Natural killer cell treated with Interleukin-12 subunit alpha and Interleukin-12 subunit beta and Interleukin-15 and Interleukin-18, amount 100 ng/mL, for 72 hours (primary cell): Measurements from ENCODE around the gene ZNF337. TPM values are rescaled to one million over a fixed set of nuclear protein-coding genes. Genes with fewer than 3 reads are reported as not detected.
"Not testable (repeated sequence)": the region's sequence is repeated elsewhere in the genome, so short reads cannot be mapped to it uniquely, and the experiment has no call there.

Experiments
- ATAC-seq, 2 donors: fragments of 150-1000 bp; cut with Tn5 transposase in 1 of 2; sonication (Bioruptor Pico), chemical (Tn5 transposase) in 1 of 2; 2 replicates each; pipeline ENCODE4 v1.10.0; 2021
- DNase-seq: peaks from one replicate; pipeline ENCODE4 v3.0.0; 2022; ENCODE audit warnings: low spot score
- H3K27ac Mint-ChIP-seq, 2 donors: 1 replicate in 1 of 2; 2 replicates in 1 of 2; pipeline ENCODE4 v1.8.0; 2022; ENCODE audit warnings: mixed read lengths in 2 of 2, mild to moderate bottlenecking in 1 of 2, moderate library complexity in 1 of 2
- H3K27me3 Mint-ChIP-seq, 2 donors: 1 replicate in 1 of 2; 2 replicates in 1 of 2; pipeline ENCODE4 v1.8.0; 2022; ENCODE audit warnings: mixed read lengths in 2 of 2
- H3K36me3 Mint-ChIP-seq: one replicate; pipeline ENCODE4 v1.8.0; 2022; ENCODE audit warnings: mixed read lengths
- H3K4me1 Mint-ChIP-seq, 2 donors: 1 replicate in 1 of 2; 2 replicates in 1 of 2; pipeline ENCODE4 v1.8.0; 2022; ENCODE audit warnings: low read depth in 2 of 2, mixed read lengths in 2 of 2, mild to moderate bottlenecking in 1 of 2
- H3K4me3 Mint-ChIP-seq: one replicate; pipeline ENCODE4 v1.8.0; 2022; ENCODE audit warnings: mixed read lengths
- H3K9me3 Mint-ChIP-seq: 2 replicates; pipeline ENCODE4 v1.8.0; 2022; ENCODE audit warnings: mixed read lengths
- total RNA-seq, 2 donors: library from RNA; stranded (reverse); gene quantifications; one replicate each; pipeline ENCODE4 v1.2.3, GENCODE V29; 2022

ZNF337 gene
- total RNA-seq, 2 donors from 2014 or later, result 15.3 to 21.5 TPM

DNA sequence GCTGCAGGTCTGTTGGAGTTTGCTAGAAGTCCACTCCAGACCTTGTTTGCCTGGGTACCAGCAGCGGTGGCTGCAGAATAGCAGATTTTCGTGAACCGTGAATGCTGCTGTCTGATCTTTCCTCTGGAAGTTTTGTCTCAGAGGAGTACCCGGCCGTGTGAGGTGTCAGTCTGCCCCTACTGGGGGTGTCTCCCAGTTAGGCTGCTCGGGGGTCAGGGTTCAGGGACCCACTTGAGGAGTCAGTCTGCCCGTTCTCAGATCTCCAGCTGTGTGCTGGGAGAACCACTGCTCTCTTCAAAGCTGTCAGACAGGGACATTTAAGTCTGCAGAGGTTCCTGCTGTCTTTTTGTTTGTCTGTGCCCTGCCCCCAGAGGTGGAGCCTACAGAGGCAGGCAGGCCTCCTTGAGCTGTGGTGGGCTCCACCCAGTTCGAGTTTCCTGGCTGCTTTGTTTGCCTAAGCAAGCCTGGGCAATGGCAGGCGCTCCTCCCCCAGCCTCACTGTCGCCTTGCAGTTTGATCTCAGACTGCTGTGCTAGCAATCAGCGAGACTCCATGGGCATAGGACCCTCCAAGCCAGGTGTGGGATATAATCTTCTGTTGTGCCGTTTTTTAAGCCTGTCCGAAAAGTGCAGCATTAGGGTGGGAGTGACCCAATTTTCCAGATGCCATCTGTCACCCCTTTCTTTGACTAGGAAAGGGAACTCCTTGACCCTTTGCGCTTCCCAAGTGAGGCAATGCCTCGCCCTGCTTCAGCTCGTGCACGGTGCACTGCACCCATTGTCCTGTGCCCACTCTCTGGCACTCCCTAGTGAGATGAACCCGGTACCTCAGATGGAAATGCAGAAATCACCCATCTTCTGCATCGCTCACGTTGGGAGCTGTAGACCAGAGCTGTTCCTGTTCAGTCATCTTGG lies 22.5 kb upstream of the ZNF337 start:
- not testable (repeated sequence) for H3K27ac Mint-ChIP-seq

GRCh38 chr20:25707695-25708094 lies 11.0 kb upstream of the ZNF337 start:
- DNase-seq (no peak), ATAC-seq (no peak)
- no peak overlapping the region for H3K27ac Mint-ChIP-seq
- H3K36me3 Mint-ChIP-seq, result peaks cover 19% of the 10 kb centered on the region
- H3K27me3 Mint-ChIP-seq, result no peaks in the 10 kb centered on the region
- peaks cover 12 to 23% of the 10 kb centered on the region in 2 donors for H3K4me1 Mint-ChIP-seq
- H3K9me3 Mint-ChIP-seq, result peaks cover 5% of the 10 kb centered on the region
- no peak overlapping the region for H3K4me3 Mint-ChIP-seq

More for the DNA sequence above, 22.5 kb upstream of the ZNF337 start:
- H3K4me3 Mint-ChIP-seq, H3K4me1 Mint-ChIP-seq, ATAC-seq, DNase-seq, H3K27me3 Mint-ChIP-seq, H3K9me3 Mint-ChIP-seq: not testable (repeated sequence)
- peaks cover 31% of the 10 kb centered on the region for H3K36me3 Mint-ChIP-seq

GRCh38 chr20:25706793-25707192 lies 10.1 kb upstream of the ZNF337 start:
- Mint-ChIP-seq H3K36me3 (peaks cover 15% of the 10 kb centered on the region), H3K4me3 (peak overlapping the region; percentile 4)
- no peak for DNase-seq

DNA sequence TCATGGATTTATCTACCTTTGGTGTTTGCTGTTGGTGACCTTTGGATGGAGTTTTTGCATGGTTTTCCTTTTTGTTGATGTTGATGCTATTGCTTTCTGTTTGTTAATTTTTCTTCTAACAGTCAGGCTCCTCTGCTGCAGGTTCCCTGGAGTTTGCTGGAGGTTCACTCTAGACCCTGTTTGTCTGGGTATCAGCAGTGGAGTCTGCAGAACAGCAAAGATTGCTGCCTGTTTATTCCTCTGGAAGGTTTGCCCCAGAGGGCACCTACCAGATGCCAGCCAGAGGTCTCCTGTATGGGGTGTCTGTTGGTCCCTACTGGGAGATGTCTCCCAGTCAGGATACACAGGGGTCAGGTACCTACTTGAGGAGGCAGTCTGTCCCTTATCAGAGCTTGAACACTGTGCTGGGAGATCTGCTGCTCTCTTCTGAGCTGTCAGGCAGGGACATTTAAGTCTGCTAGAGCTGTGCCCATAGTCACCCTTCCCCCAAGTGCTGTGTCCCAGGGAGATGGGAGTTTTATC lies 9.2 kb upstream of the ZNF337 start:
- Mint-ChIP-seq H3K4me3 (no peak overlapping the region), H3K4me1 (peaks cover 7 to 23% of the 10 kb centered on the region in 2 donors), H3K27me3 (no peaks in the 10 kb centered on the region), H3K9me3 (no peaks in the 10 kb centered on the region), H3K27ac (no peak overlapping the region), H3K36me3 (peaks cover 14% of the 10 kb centered on the region)
- DNase-seq (no peak), ATAC-seq (no peak)

More at GRCh38 chr20:25706793-25707192, 10.1 kb upstream of the ZNF337 start:
- ATAC-seq, result peak; percentile 44 to 64
- H3K27me3 Mint-ChIP-seq, result no peaks in the 10 kb centered on the region
- no peak overlapping the region for H3K27ac Mint-ChIP-seq
- H3K4me1 Mint-ChIP-seq, result peaks cover 12 to 23% of the 10 kb centered on the region in 2 donors
- no peaks in the 10 kb centered on the region for H3K9me3 Mint-ChIP-seq

GRCh38 chr20:25704303-25704702 lies 7.7 kb upstream of the ZNF337 start:
- H3K36me3 Mint-ChIP-seq, result peaks cover 28% of the 10 kb centered on the region
- not testable (repeated sequence) for ATAC-seq, H3K27ac Mint-ChIP-seq, H3K4me3 Mint-ChIP-seq, DNase-seq, H3K9me3 Mint-ChIP-seq, H3K27me3 Mint-ChIP-seq
- H3K4me1 Mint-ChIP-seq, result peaks cover 7 to 21% of the 10 kb centered on the region in 2 donors

GRCh38 chr20:25700835-25701234 lies 4.2 kb upstream of the ZNF337 start:
- not testable (repeated sequence) for H3K9me3 Mint-ChIP-seq, DNase-seq, H3K27me3 Mint-ChIP-seq, H3K27ac Mint-ChIP-seq, H3K4me3 Mint-ChIP-seq, ATAC-seq
- peaks cover 11 to 14% of the 10 kb centered on the region in 2 donors for H3K4me1 Mint-ChIP-seq
- H3K36me3 Mint-ChIP-seq, result peaks cover 28% of the 10 kb centered on the region

DNA sequence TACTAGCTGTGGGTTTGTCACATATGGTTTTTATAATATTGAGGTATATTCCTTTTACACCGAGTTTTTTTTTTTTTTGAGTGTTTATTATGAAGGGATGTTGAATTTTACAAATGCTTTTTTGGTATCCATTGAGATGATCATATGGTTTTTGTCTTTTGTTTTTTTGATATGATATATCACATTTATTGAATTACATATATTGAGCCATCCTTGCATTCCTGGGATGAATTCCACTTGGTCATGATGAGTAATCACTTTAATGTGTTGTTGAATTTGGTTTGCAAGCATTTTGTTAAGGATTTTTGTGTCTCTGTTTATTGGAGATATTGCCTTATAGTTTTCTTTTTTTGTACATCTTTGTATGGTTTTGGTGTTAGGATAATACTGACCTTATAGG lies 3.3 kb upstream of the ZNF337 start:
- H3K27me3 Mint-ChIP-seq, result no peaks in the 10 kb centered on the region
- no peaks in the 10 kb centered on the region for H3K9me3 Mint-ChIP-seq
- H3K27ac Mint-ChIP-seq, result no peak overlapping the region
- ATAC-seq (no peak), DNase-seq (no peak)
- peaks cover 7 to 14% of the 10 kb centered on the region in 2 donors for H3K4me1 Mint-ChIP-seq
- no peak overlapping the region for H3K4me3 Mint-ChIP-seq
- H3K36me3 Mint-ChIP-seq, result peaks cover 28% of the 10 kb centered on the region

DNA sequence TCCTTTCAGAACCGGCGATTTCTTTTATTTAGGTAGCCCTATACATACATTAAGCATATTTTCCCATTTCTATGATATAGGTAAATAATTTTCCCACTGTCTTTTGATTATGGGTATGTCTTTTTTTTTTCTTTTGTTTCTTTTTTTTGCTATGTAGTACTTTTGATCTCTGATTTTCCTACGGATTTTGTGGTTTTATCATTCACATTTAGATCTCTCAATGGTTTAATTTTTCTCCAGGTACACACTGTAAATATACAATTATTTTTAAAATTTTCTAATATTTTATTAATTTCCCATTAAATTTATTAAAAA lies 436 bp upstream of the ZNF337 start:
- H3K9me3 Mint-ChIP-seq, result no peaks in the 10 kb centered on the region
- ATAC-seq (no peak), DNase-seq (no peak)
- peak overlapping the region; percentile 78 for H3K27ac Mint-ChIP-seq
- H3K36me3 Mint-ChIP-seq, result peaks cover 22% of the 10 kb centered on the region
- H3K4me3 Mint-ChIP-seq, result peak overlapping the region; percentile 96
- peaks cover 7 to 18% of the 10 kb centered on the region in 2 donors for H3K4me1 Mint-ChIP-seq
- no peaks in the 10 kb centered on the region for H3K27me3 Mint-ChIP-seq

DNA sequence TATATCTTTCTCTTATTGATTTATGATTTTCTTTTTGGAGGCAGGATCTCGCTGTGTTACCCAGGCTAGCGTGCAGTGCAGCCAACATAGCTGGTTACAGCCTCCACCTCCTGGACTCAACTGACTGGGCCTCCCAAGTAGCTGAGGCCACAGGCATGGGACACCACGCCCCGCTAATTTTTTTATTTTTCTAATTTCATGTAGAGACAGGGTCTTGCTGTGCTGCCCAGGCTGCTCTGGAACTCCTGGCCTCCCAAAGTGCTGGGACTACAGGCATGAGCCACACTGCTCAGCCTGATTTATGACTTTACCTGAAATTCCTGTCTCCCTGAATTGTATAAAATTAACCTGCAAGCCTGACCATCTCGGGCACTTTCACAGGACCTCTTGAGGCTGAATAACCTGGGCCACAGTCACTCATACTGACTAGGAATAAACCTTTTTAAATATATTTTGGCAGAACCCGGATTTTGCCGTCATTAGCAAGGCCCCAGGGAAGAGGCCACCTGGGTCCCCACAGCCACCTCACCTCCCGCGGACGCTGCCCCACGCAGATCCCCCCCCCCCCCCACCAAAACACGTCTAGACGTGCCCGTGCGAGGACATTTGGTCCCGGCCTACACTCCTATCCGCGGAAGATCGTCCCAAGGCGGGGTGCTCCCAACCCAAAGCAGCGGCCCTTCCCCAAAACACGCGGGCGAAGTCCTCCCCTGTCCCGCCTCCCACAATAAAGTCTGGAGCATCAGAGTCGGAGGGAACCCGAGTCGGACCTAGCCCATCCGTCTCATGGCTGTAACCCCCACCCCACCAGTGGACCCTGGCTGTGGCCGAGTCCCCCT lies 902 bp downstream of the ZNF337 start:
- no peak for DNase-seq
- peak overlapping the region; percentile 78 for H3K27ac Mint-ChIP-seq
- H3K27me3 Mint-ChIP-seq, result no peaks in the 10 kb centered on the region
- peaks cover 16% of the 10 kb centered on the region for H3K36me3 Mint-ChIP-seq
- H3K4me3 Mint-ChIP-seq, result peak overlapping the region; percentile 96
- H3K9me3 Mint-ChIP-seq, result no peaks in the 10 kb centered on the region
- peaks cover 13 to 18% of the 10 kb centered on the region in 2 donors for H3K4me1 Mint-ChIP-seq
- no peak for ATAC-seq

DNA sequence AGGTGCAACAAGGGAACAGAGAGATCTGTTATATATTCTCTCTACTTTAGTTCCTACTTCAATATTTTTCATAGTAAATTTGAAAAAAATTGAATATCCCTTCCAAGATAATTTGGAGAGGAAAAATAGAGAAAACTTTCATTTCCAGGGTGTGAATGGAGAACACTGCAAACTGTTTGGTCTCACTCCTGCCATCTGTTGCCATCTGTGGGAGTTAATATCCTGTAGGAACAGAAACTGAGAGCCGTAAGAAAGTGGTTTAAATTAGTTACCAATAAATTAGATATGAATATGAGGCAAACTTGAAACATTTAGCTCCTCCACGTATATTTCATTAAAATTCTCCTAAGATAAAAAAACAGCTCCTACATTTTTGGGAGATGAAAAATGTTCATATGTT lies 4.2 kb downstream of the ZNF337 start:
- Mint-ChIP-seq H3K4me3 (no peak overlapping the region), H3K27me3 (no peaks in the 10 kb centered on the region), H3K36me3 (peaks cover 4% of the 10 kb centered on the region), H3K4me1 (peaks cover 7 to 10% of the 10 kb centered on the region in 2 donors), H3K9me3 (no peaks in the 10 kb centered on the region), H3K27ac (no peak overlapping the region)
- no peak for ATAC-seq
- DNase-seq, result no peak

DNA sequence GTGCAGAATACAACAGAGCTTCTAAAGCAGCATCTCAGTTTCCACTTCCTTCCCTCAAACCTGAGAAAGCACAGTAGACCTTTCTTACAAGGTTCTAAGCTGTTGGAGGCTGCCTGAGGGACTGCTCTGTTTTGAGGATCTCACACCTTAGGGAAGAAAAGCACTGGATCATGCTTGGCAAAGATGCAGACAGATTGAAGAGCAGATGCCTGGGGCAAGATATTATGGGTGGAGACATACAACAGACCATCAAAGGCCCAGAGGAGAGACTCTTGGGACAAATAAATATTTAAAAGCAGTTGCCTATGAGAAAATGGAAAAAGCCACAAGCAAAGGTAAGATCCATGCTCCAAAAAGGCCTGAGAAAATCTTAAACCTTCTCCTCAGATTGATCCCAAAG lies 6.2 kb downstream of the ZNF337 start:
- Mint-ChIP-seq H3K36me3 (peaks cover 4% of the 10 kb centered on the region), H3K27me3 (no peaks in the 10 kb centered on the region)

GRCh38 chr20:25686081-25687067 lies 10.3 kb downstream of the ZNF337 start:
- Mint-ChIP-seq H3K4me3 (no peak overlapping the region), H3K4me1 (peaks cover 7 to 17% of the 10 kb centered on the region in 2 donors), H3K27me3 (no peaks in the 10 kb centered on the region), H3K9me3 (peaks cover 3% of the 10 kb centered on the region), H3K27ac (no peak overlapping the region), H3K36me3 (peaks cover 24% of the 10 kb centered on the region)
- DNase-seq, result no peak
- ATAC-seq, result no peak

More for the DNA sequence above, 6.2 kb downstream of the ZNF337 start:
- DNase-seq, result no peak
- Mint-ChIP-seq H3K4me1 (peaks cover 4 to 10% of the 10 kb centered on the region in 2 donors), H3K9me3 (no peaks in the 10 kb centered on the region), H3K4me3 (no peak overlapping the region), H3K27ac (peak overlapping the region in 1 of 2 donors; percentile 70)
- ATAC-seq, result no peak
